ENCODE measurements around the gene AP2B1. TPM values are rescaled to one million over a fixed set of nuclear protein-coding genes. Genes with fewer than 3 reads are reported as not detected.

AP2B1 gene
- total RNA-seq, 1 experiment from 2014 or later, result 217 TPM

GRCh38 chr17:35586569-35587073 is 501 bp upstream of the AP2B1 start:
- H3K4me1 ChIP-seq (ENCODE audit: insufficient read depth, low read length), result no peaks in the 10 kb centered on the region; the same call in 1 of the 2 replicates
- H3K18ac ChIP-seq (ENCODE audit: insufficient read length, low read depth, low read length), result peak overlapping the region; percentile 56
- no peaks in the 10 kb centered on the region for H3K27me3 ChIP-seq (ENCODE audit: insufficient read depth, low read length)
- Mint-ChIP-seq H3K27me3 (ENCODE audit: low read depth) (peaks cover 8% of the 10 kb centered on the region), H3K36me3 (ENCODE audit: insufficient read depth in 1 of 3, low read depth in 3 of 3) (no peaks in the 10 kb centered on the region), H3K9me3 (no peaks in the 10 kb centered on the region), H3K4me3 (peak overlapping the region; percentile 94 to 99), H3K27ac (peak overlapping the region; percentile 99), H3K4me1 (peaks cover 20% of the 10 kb centered on the region in 2 experiments)
- no peak for TF ChIP-seq CTCF (conservative IDR thresholded peaks at IDR 0.05)
- no peak overlapping the region for H2BK15ac ChIP-seq (ENCODE audit: low read depth, low read length)
- H3K14ac ChIP-seq (ENCODE audit: insufficient read depth, low read length), result peak overlapping the region; percentile 70; the same call in 1 of the 2 replicates
- peak overlapping the region; percentile 98 for H4K8ac ChIP-seq (replicated peaks; ENCODE audit: insufficient read length, low read depth, low read length)
- no peak overlapping the region for H3K23ac ChIP-seq (ENCODE audit: insufficient read length, low read depth, low read length)
- no peaks in the 10 kb centered on the region for H4K20me1 ChIP-seq (ENCODE audit: control insufficient read depth, insufficient read depth, insufficient read length)
- H4K5ac ChIP-seq (ENCODE audit: insufficient read length, low read depth, low read length), result peak overlapping the region; percentile 98
- H3K4me2 ChIP-seq (ENCODE audit: insufficient read depth, insufficient read length, low read length), result peak overlapping the region; percentile 79
- no peaks in the 10 kb centered on the region for H3K23me2 ChIP-seq (ENCODE audit: insufficient read length, low read depth, low read length, poor library complexity, severe bottlenecking)
- H2BK5ac ChIP-seq (ENCODE audit: insufficient read length, low read length), result no peak overlapping the region
- no peak overlapping the region for H2BK120ac ChIP-seq (ENCODE audit: low read depth, low read length, poor library complexity, severe bottlenecking)
- H3K56ac ChIP-seq (ENCODE audit: insufficient read length, low read depth, low read length), result no peak overlapping the region
- H3K9ac ChIP-seq (ENCODE audit: extremely low read depth, insufficient read length, low read length), result peak overlapping the region; percentile 77
- no peak overlapping the region for H4K91ac ChIP-seq (ENCODE audit: insufficient read length, low read depth, low read length)
- peaks cover 7% of the 10 kb centered on the region for H3K79me1 ChIP-seq (ENCODE audit: insufficient read depth, low read depth, low read length, poor library complexity, severe bottlenecking)
- H2AFZ ChIP-seq (ENCODE audit: low read length), result no peak overlapping the region
- no peak overlapping the region; the same call in 1 of the 2 replicates for H3K4ac ChIP-seq (ENCODE audit: low read depth, low read length)
- H3T11ph ChIP-seq (ENCODE audit: low read length), result peak overlapping the region; percentile 72
- H2AK5ac ChIP-seq (ENCODE audit: insufficient read length, low read length), result no peak overlapping the region
- peaks cover 8% of the 10 kb centered on the region; the same call in 1 of the 2 replicates for H3K79me2 ChIP-seq (ENCODE audit: insufficient read depth, low read length)
- WGBS (ENCODE audit: extremely low coverage, insufficient read length, low lambda C conversion rate), result no CpG with 5 or more reads among the region's 7 CpGs
- no peak overlapping the region for H2BK12ac ChIP-seq (ENCODE audit: insufficient read length, low read depth, low read length)
- H3K9me3 ChIP-seq (ENCODE audit: control insufficient read depth, low read depth, low read length), result no peaks in the 10 kb centered on the region
- H2BK20ac ChIP-seq (ENCODE audit: low read depth, low read length, poor library complexity, severe bottlenecking), result no peak overlapping the region
- H3K27ac ChIP-seq (ENCODE audit: insufficient read length, low read depth, low read length), result peak overlapping the region; percentile 56
- DNase-seq, result no peak

Data from H9 (cell line).